Measurements from ENCODE around the gene SLC25A42. TPM values are rescaled to one million over a fixed set of nuclear protein-coding genes. Genes with fewer than 3 reads are reported as not detected.
A peak's percentile ranks its signal among the peaks of the same experiment; 100 is the strongest.

SLC25A42 gene
- total and polyA plus RNA-seq, 2 of the 4 experiments (the other 2 are of a cell fraction): 2.0 to 9.9 TPM

- Histone ChIP-seq H3K18ac (ENCODE audit: low read depth, low read length) (no peak overlapping the region), H3K36me3 (ENCODE audit: control insufficient read depth, insufficient read depth, low read length) (peaks cover 13% of the 10 kb centered on the region), H2AK9ac (replicated peaks; ENCODE audit: low read depth, low read length, poor library complexity) (no peak overlapping the region), H3K4me3 (ENCODE audit: insufficient read depth, low read depth, low read length) (no peak overlapping the region), H3K27ac (ENCODE audit: insufficient read depth, low read length) (no peak overlapping the region), H3K14ac (replicated peaks; ENCODE audit: low read depth, low read length) (no peak overlapping the region), H4K20me1 (ENCODE audit: insufficient read depth, low read length) (peaks cover 11% of the 10 kb centered on the region), H3K9me3 (ENCODE audit: control insufficient read depth, insufficient read depth, low read length) (no peaks in the 10 kb centered on the region; the same call in 1 of the 2 replicates), H2BK120ac (ENCODE audit: low read depth, low read length) (no peak overlapping the region), H3K9ac (ENCODE audit: low read depth, low read length) (no peak overlapping the region), H3K56ac (ENCODE audit: extremely low read depth, insufficient read depth, low read length) (no peak overlapping the region), H4K8ac (ENCODE audit: low read depth in 2 of 2, low read length in 2 of 2) (no peak overlapping the region), H2BK15ac (ENCODE audit: low read depth, low read length) (no peak overlapping the region), H2AK5ac (ENCODE audit: low read depth, low read length) (no peak overlapping the region), H4K5ac (ENCODE audit: low read depth, low read length) (no peak overlapping the region), H3K4me1 (ENCODE audit: control insufficient read depth, insufficient read depth, low read length) (peaks cover 4% of the 10 kb centered on the region; the same call in 1 of the 2 replicates), H3K27me3 (ENCODE audit: control insufficient read depth, insufficient read depth, low read length) (no peaks in the 10 kb centered on the region), H2AFZ (replicated peaks; ENCODE audit: low read length, poor library complexity) (no peak overlapping the region), H2BK20ac (ENCODE audit: low read depth, low read length) (no peak overlapping the region), H4K91ac (ENCODE audit: insufficient read depth, low read depth, low read length) (no peak overlapping the region), H3K9me1 (ENCODE audit: insufficient read depth, low read length) (peaks cover 9% of the 10 kb centered on the region), H3K4me2 (ENCODE audit: low read depth, low read length) (no peak overlapping the region), H3K79me1 (ENCODE audit: low read depth in 1 of 2, low read length in 2 of 2) (peaks cover 51 to 69% of the 10 kb centered on the region in 2 experiments), H2BK5ac (ENCODE audit: low read depth, low read length, poor library complexity, severe bottlenecking) (no peak overlapping the region), H3K4ac (ENCODE audit: low read depth, low read length) (no peak overlapping the region), H3K23ac (ENCODE audit: low read depth, low read length) (no peak overlapping the region)
- WGBS, 2 experiments (ENCODE audit: extremely low coverage in 2 of 2, insufficient read length in 1 of 2): no CpG with 5 or more reads among the region's 7 CpGs
- TF ChIP-seq RCOR1 (IDR thresholded peaks at IDR 0.05; ENCODE audit: insufficient replicate concordance, low read length) (peak; percentile 76), RFX5 (IDR thresholded peaks at IDR 0.05; ENCODE audit: low read depth, low read length) (no peak), BHLHE40 (IDR thresholded peaks at IDR 0.05; ENCODE audit: low read depth, low read length) (no peak), CEBPB (IDR thresholded peaks at IDR 0.05; ENCODE audit: low read depth, low read length) (peak; percentile 50; the same call in 1 of the 2 replicates), MAFK (IDR thresholded peaks at IDR 0.05; ENCODE audit: low read depth, low read length) (no peak), RAD21 (IDR thresholded peaks at IDR 0.05; ENCODE audit: low read length) (no peak)
- POLR2A ChIA-PET (ENCODE audit: unreplicated experiment): no interaction called here
- DNase-seq: peak; percentile 91
- dilution Hi-C loops (cut with HindIII; ENCODE audit: low sequenced_read_pairs, unreplicated experiment) (no loop called here), in situ Hi-C loops (cut with MboI; ENCODE audit: low sequenced_read_pairs) (no loop called here), intact Hi-C loops (cut with micrococcal nuclease) (no loop called here)
- BruUV-seq (replicated peaks): no TSS peak
- peak; percentile 88 for ATAC-seq (ENCODE audit: low read depth)
- CTCF ChIA-PET: interaction anchor here (0.6 to 1.1 kb wide), 3 partner anchors 23 to 450 kb away, joined by 3 to 6 read pairs (median 3); partner anchors contain the start of gene SLC25A42
Measured at GRCh38 chr19:19040417-19040816, 23.4 kb upstream of the SLC25A42 start.
